Measurements from ENCODE around the gene PLXNA2.

DNA sequence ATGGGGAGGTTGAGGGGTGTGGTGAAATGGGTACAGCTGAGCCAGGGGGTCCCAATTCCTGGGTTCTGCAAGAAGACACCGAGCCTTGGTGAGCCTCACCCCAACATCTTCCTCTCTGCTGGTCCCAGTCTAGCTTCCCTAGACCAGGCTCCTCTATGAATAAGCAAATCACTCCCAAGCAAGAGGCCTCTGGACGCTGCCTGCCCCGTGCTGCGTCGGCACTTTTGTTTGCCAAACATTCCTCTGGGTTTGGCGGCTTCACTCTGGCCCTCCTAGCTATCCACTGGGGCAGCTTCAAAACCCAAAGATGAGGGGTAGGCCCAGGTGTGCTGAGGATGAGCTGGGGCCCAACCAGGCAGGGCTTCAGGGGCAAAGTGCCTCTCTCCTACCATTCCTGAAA is 196.2 kb downstream of the PLXNA2 start:
- TF ChIP-seq, protein P1, sequence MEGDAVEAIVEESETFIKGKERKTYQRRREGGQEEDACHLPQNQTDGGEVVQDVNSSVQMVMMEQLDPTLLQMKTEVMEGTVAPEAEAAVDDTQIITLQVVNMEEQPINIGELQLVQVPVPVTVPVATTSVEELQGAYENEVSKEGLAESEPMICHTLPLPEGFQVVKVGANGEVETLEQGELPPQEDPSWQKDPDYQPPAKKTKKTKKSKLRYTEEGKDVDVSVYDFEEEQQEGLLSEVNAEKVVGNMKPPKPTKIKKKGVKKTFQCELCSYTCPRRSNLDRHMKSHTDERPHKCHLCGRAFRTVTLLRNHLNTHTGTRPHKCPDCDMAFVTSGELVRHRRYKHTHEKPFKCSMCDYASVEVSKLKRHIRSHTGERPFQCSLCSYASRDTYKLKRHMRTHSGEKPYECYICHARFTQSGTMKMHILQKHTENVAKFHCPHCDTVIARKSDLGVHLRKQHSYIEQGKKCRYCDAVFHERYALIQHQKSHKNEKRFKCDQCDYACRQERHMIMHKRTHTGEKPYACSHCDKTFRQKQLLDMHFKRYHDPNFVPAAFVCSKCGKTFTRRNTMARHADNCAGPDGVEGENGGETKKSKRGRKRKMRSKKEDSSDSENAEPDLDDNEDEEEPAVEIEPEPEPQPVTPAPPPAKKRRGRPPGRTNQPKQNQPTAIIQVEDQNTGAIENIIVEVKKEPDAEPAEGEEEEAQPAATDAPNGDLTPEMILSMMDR (IDR thresholded peaks at IDR 0.05), result no peak
- no peak for TF ChIP-seq POLR2A (IDR thresholded peaks at IDR 0.05)
